ENCODE measurements around the gene RAMACL. TPM values are rescaled to one million over a fixed set of nuclear protein-coding genes. Genes with fewer than 3 reads are reported as not detected.
"Not testable (repeated sequence)": the region's sequence is repeated elsewhere in the genome, so short reads cannot be mapped to it uniquely, and the experiment has no call there.

The RAMACL gene
- total and polyA plus RNA-seq, 2 of the 13 experiments (the other 11 are each of a cell fraction or from before 2014, with no cell fraction given) = 0.09 to 0.29 TPM

GRCh38 chr6:166539543-166539942, 46.9 kb downstream of the RAMACL start:
- DNase-seq (ENCODE audit: low spot score) = no peak
- peaks cover 6 to 87% of the 10 kb centered on the region in 2 experiments for H3K27me3 ChIP-seq (ENCODE audit: control insufficient read depth in 1 of 2, insufficient read depth in 2 of 2, low read length in 2 of 2)
- no peak overlapping the region for H2AFZ ChIP-seq (ENCODE audit: low read length)
- in situ Hi-C loops (cut with HindIII; ENCODE audit: extremely low pct_ligation_motif_present, low pct_unique_long_range_greater_than_20kb) = no loop called here
- H3K27ac ChIP-seq (ENCODE audit: extremely low read length, insufficient read depth, low read length) = no peak overlapping the region
- no peaks in the 10 kb centered on the region; the same call in 1 of the 2 replicates for H4K20me1 ChIP-seq (ENCODE audit: insufficient read depth, low read length)
- ChIA-PET POLR2A (no interaction called here), CTCF (ENCODE audit: low intra/inter-chr PET ratio, low total read pairs) (no interaction called here)
- no peak for FAIRE-seq
- no peak for ATAC-seq
- no peak overlapping the region for H3K4me2 ChIP-seq (ENCODE audit: low read depth, low read length)
- no peak overlapping the region for H3K4me3 ChIP-seq (replicated peaks in 1 of 3; ENCODE audit: insufficient read depth in 1 of 3, low read depth in 2 of 3, low read length in 3 of 3)
- no TSS peak for BruUV-seq (replicated peaks)
- 2% methylated on average over 4 of the region's 4 CpGs for WGBS (ENCODE audit: low lambda C conversion rate)
- H3K9me3 ChIP-seq (ENCODE audit: low read length) = no peaks in the 10 kb centered on the region
- H3K4me1 ChIP-seq (ENCODE audit: insufficient read depth, low read length) = no peaks in the 10 kb centered on the region
- intact Hi-C loops (cut with micrococcal nuclease; ENCODE audit: unreplicated experiment) = no loop called here
- no peaks in the 10 kb centered on the region for H3K79me2 ChIP-seq (ENCODE audit: insufficient read depth, low read length)
- TF ChIP-seq ZBTB2 (CRISPR knock-in tag; IDR thresholded peaks at IDR 0.05; ENCODE audit: low read depth) = no peak
- peak; percentile 24; the same call in 1 of the 2 replicates for TF ChIP-seq CREB1 (IDR thresholded peaks at IDR 0.05)
- TF ChIP-seq CREB1 (CRISPR knock-in tag; IDR thresholded peaks at IDR 0.05) = no peak
- TF ChIP-seq MLLT10 (CRISPR knock-in tag; IDR thresholded peaks at IDR 0.05) = no peak
- TF ChIP-seq HOXA5 (CRISPR knock-in tag; IDR thresholded peaks at IDR 0.05) = no peak
- TF ChIP-seq ZBTB20 (CRISPR knock-in tag; IDR thresholded peaks at IDR 0.05; ENCODE audit: borderline replicate concordance, low read depth) = no peak
- no peak for TF ChIP-seq ZNF790 (CRISPR knock-in tag; IDR thresholded peaks at IDR 0.05; ENCODE audit: borderline replicate concordance)
- H3K36me3 ChIP-seq (replicated peaks in 1 of 2; ENCODE audit: control insufficient read depth in 1 of 2, insufficient read depth in 2 of 2, low read length in 2 of 2) = no peaks in the 10 kb centered on the region
- no peak overlapping the region for H3K9ac ChIP-seq (ENCODE audit: insufficient read depth, low read depth, low read length)

GRCh38 chr6:166539011-166539385, 47.5 kb downstream of the RAMACL start:
- H3K9me3 ChIP-seq (ENCODE audit: low read length); H4K20me1 ChIP-seq (ENCODE audit: insufficient read depth, low read length); H3K27ac ChIP-seq (ENCODE audit: extremely low read length, insufficient read depth, low read length); H3K79me2 ChIP-seq (ENCODE audit: insufficient read depth, low read length); H3K4me1 ChIP-seq (ENCODE audit: insufficient read depth, low read length); ATAC-seq; DNase-seq (ENCODE audit: low spot score); H3K9ac ChIP-seq (ENCODE audit: insufficient read depth, low read depth, low read length); H3K4me2 ChIP-seq (ENCODE audit: low read depth, low read length); FAIRE-seq; H3K4me3 ChIP-seq (replicated peaks in 1 of 3; ENCODE audit: insufficient read depth in 1 of 3, low read depth in 2 of 3, low read length in 3 of 3); POLR2A ChIA-PET; BruUV-seq (replicated peaks); in situ Hi-C loops (cut with HindIII; ENCODE audit: extremely low pct_ligation_motif_present, low pct_unique_long_range_greater_than_20kb); H2AFZ ChIP-seq (ENCODE audit: low read length); CTCF ChIA-PET (ENCODE audit: low intra/inter-chr PET ratio, low total read pairs); H3K36me3 ChIP-seq (replicated peaks in 1 of 2; ENCODE audit: control insufficient read depth in 1 of 2, insufficient read depth in 2 of 2, low read length in 2 of 2); intact Hi-C loops (cut with micrococcal nuclease; ENCODE audit: unreplicated experiment): not testable (repeated sequence)
- 49% methylated on average over 9 of the region's 9 CpGs for WGBS (ENCODE audit: low lambda C conversion rate)
- peaks cover 6 to 86% of the 10 kb centered on the region in 2 experiments for H3K27me3 ChIP-seq (ENCODE audit: control insufficient read depth in 1 of 2, insufficient read depth in 2 of 2, low read length in 2 of 2)

All from HepG2 (cell line).